HEK293T (cell line): ENCODE data around the gene EMP1.

Experiments
- CTCF ChIA-PET: fragments of 350-600 bp; formaldehyde crosslinking; extraction: SDS; loops from one replicate; lab custom pipeline; 2021; ENCODE audit warnings: antibody characterized with exemption, inconsistent platforms; lab: Yijun Ruan, JAX
- POLR2A ChIA-PET: fragments of 350-600 bp; formaldehyde crosslinking; extraction: SDS; loops from one replicate; lab custom pipeline; 2020; ENCODE audit warnings: antibody characterized with exemption, inconsistent platforms; lab: Yijun Ruan, JAX
- DNase-seq: peaks from one replicate; pipeline ENCODE4 v3.0.0; 2012; ENCODE audit warnings: mixed read lengths; ENCODE audit errors: extremely low spot score
- HDGF ChIP-seq: fragments of 450-650 bp; IDR thresholded peaks from 2 replicates; pipeline ENCODE4 v1.6.1; 2017; ENCODE audit warnings: antibody characterized with exemption, borderline replicate concordance
- ZNF384 ChIP-seq: fragments of 450-650 bp; IDR thresholded peaks from 2 replicates; pipeline ENCODE4 v1.6.1; 2016

The EMP1 gene

GRCh38 chr12:13268581-13268980, 72.1 kb downstream of the EMP1 start:
- no peak for DNase-seq
- ChIA-PET POLR2A (no interaction called here), CTCF (no interaction called here)
- TF ChIP-seq ZNF384 (no peak), HDGF (no peak)
